Measurements from ENCODE around the gene EBPL. TPM values are rescaled to one million over a fixed set of nuclear protein-coding genes. Genes with fewer than 3 reads are reported as not detected.

The EBPL gene
- polyA plus RNA-seq, 1 of the 3 experiments (the other 2 are of a cell fraction), result 113 TPM

DNA sequence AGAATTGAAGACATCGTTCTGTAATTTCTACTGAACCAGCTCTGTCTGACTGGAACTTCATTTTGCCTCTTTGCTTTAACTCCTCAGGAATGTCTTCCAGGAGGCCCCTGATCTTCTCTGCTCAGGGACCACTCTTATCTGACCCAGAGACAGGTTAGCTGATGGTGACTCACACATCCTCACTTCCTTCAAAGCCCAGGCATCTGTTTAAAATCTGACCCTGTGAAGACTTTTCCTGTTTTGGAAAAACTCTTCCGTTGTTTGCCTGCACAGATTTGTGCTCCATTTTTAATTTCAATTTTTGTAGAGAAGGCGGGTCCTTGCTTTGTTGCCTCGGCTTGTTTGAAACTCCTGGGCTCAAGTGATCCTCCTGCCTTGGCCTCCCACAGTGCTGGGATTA is 61.3 kb downstream of the EBPL start:
- TF ChIP-seq TCF12 (IDR thresholded peaks at IDR 0.05) (peak; percentile 25; the same call in 1 of the 2 replicates), SIN3A (IDR thresholded peaks at IDR 0.05; ENCODE audit: borderline replicate concordance, low read depth, low read length) (no peak), ELF1 (IDR thresholded peaks at IDR 0.05) (no peak), GABPA (IDR thresholded peaks at IDR 0.05; ENCODE audit: low read depth) (no peak)
- Histone ChIP-seq H3K36me3 (replicated peaks in 1 of 2; ENCODE audit: control insufficient read depth in 1 of 2, insufficient read depth in 2 of 2, low read length in 1 of 2) (no peaks in the 10 kb centered on the region), H3K27me3 (ENCODE audit: insufficient read depth) (no peaks in the 10 kb centered on the region), H4K20me1 (ENCODE audit: insufficient read depth) (no peaks in the 10 kb centered on the region), H3K4me3 (ENCODE audit: low read depth in 2 of 2, low read length in 1 of 2) (no peak overlapping the region), H3K27ac (ENCODE audit: low read depth in 2 of 2, low read length in 1 of 2) (no peak overlapping the region), H3K79me2 (ENCODE audit: insufficient read depth) (no peaks in the 10 kb centered on the region), H3K4me2 (no peak overlapping the region), H3F3A (replicated peaks; ENCODE audit: insufficient read depth) (no peaks in the 10 kb centered on the region), H3K9me3 (no peaks in the 10 kb centered on the region), H2AFZ (ENCODE audit: low read depth) (no peak overlapping the region), H3K9me2 (no peaks in the 10 kb centered on the region), H3K4me1 (ENCODE audit: control insufficient read depth in 1 of 2, insufficient read depth in 2 of 2, low read depth in 1 of 2, low read length in 1 of 2) (no peaks in the 10 kb centered on the region), H3K9ac (no peak overlapping the region)
- 90% methylated on average over 4 of the region's 4 CpGs for WGBS (ENCODE audit: low lambda C conversion rate)
- no peak for DNase-seq
- ChIA-PET CTCF (interaction anchor here (0.7 to 1.6 kb wide), 5 partner anchors 11 to 322 kb away, joined by 3 to 4 read pairs (median 3); no protein-coding TSS in a partner anchor), POLR2A (interaction anchor here (0.7 to 1.2 kb wide), 2 partner anchors 45 to 714 kb away, joined by 3 read pairs; partner anchors contain the start of gene RCBTB1)

DNA sequence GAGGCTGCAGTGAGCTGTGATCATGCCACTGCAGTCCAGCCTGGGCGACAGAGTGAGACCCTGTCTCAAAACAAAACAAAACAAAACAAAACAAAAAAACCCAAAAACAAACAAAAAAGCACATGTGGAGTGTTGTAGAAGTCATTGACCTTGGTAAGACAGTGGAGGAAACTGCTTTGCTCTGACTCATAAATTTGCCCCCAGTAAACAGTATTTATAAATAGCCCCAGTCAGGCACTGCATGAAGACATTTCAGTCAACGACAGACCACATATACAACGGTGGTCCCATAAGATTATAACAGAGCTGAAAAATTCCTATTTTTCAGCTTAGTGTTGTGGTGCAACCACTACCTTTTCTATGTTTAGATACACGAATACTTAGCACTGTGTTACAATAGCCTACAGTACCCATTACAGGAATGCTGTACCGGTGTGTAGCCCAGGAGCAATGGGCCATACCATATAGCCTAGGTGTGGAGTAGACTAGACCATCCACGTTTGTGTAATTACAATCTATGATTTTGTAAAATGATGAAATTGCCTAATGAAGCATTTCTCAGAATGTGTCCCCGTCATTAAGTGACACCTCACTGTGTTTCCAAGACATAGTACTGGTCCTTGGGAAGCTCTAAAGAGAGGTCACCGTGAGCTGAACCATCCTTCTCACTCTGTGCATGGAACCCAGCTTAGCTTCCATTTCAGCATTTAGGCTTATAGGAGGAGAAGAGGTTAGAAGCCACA is 61.9 kb downstream of the EBPL start:
- H3K9me3 ChIP-seq, result no peaks in the 10 kb centered on the region
- H4K20me1 ChIP-seq (ENCODE audit: insufficient read depth), result no peaks in the 10 kb centered on the region
- ChIA-PET CTCF (interaction anchor here (0.7 to 1.6 kb wide), 5 partner anchors 11 to 323 kb away, joined by 3 to 4 read pairs (median 3); no protein-coding TSS in a partner anchor), POLR2A (interaction anchor here (0.7 to 1.2 kb wide), 2 partner anchors 44 to 715 kb away, joined by 3 read pairs; partner anchors contain the start of gene RCBTB1)
- DNase-seq, result no peak
- no peaks in the 10 kb centered on the region for H3K36me3 ChIP-seq (replicated peaks in 1 of 2; ENCODE audit: control insufficient read depth in 1 of 2, insufficient read depth in 2 of 2, low read length in 1 of 2)
- no peak for TF ChIP-seq NRF1 (IDR thresholded peaks at IDR 0.05; ENCODE audit: low read depth, low read length)
- TF ChIP-seq CHD2 (IDR thresholded peaks at IDR 0.05; ENCODE audit: low read length, partially characterized antibody), result no peak
- TF ChIP-seq, protein P1, sequence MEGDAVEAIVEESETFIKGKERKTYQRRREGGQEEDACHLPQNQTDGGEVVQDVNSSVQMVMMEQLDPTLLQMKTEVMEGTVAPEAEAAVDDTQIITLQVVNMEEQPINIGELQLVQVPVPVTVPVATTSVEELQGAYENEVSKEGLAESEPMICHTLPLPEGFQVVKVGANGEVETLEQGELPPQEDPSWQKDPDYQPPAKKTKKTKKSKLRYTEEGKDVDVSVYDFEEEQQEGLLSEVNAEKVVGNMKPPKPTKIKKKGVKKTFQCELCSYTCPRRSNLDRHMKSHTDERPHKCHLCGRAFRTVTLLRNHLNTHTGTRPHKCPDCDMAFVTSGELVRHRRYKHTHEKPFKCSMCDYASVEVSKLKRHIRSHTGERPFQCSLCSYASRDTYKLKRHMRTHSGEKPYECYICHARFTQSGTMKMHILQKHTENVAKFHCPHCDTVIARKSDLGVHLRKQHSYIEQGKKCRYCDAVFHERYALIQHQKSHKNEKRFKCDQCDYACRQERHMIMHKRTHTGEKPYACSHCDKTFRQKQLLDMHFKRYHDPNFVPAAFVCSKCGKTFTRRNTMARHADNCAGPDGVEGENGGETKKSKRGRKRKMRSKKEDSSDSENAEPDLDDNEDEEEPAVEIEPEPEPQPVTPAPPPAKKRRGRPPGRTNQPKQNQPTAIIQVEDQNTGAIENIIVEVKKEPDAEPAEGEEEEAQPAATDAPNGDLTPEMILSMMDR (IDR thresholded peaks at IDR 0.05), result no peak
- no peak for TF ChIP-seq GABPA (IDR thresholded peaks at IDR 0.05; ENCODE audit: low read depth)
- TF ChIP-seq EP300 (IDR thresholded peaks at IDR 0.05; ENCODE audit: borderline replicate concordance in 1 of 2, low read depth in 1 of 2, low read length in 1 of 2), result no peak
- TF ChIP-seq SMC3 (IDR thresholded peaks at IDR 0.05; ENCODE audit: low read depth, low read length), result no peak
- TF ChIP-seq ELF1 (IDR thresholded peaks at IDR 0.05), result no peak
- TF ChIP-seq TAF1 (IDR thresholded peaks at IDR 0.05; ENCODE audit: borderline replicate concordance, low read depth, low read length), result no peak
- no peak for TF ChIP-seq POLR2AphosphoS5 (IDR thresholded peaks at IDR 0.05; ENCODE audit: low read depth, low read length)
- TF ChIP-seq NFIC (IDR thresholded peaks at IDR 0.05; ENCODE audit: borderline replicate concordance), result no peak
- TF ChIP-seq, protein P2, sequence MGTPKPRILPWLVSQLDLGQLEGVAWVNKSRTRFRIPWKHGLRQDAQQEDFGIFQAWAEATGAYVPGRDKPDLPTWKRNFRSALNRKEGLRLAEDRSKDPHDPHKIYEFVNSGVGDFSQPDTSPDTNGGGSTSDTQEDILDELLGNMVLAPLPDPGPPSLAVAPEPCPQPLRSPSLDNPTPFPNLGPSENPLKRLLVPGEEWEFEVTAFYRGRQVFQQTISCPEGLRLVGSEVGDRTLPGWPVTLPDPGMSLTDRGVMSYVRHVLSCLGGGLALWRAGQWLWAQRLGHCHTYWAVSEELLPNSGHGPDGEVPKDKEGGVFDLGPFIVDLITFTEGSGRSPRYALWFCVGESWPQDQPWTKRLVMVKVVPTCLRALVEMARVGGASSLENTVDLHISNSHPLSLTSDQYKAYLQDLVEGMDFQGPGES (IDR thresholded peaks at IDR 0.05; ENCODE audit: low read depth, low read length), result no peak
- TF ChIP-seq TEAD4 (IDR thresholded peaks at IDR 0.05; ENCODE audit: borderline replicate concordance, insufficient read depth), result no peak
- TF ChIP-seq FOSL2 (IDR thresholded peaks at IDR 0.05; ENCODE audit: borderline replicate concordance, low read depth), result no peak
- TF ChIP-seq JUND (IDR thresholded peaks at IDR 0.05), result no peak
- no peak for TF ChIP-seq RAD21 (IDR thresholded peaks at IDR 0.05; ENCODE audit: low read length)
- TF ChIP-seq, protein P3, sequence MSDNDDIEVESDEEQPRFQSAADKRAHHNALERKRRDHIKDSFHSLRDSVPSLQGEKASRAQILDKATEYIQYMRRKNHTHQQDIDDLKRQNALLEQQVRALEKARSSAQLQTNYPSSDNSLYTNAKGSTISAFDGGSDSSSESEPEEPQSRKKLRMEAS (IDR thresholded peaks at IDR 0.05; ENCODE audit: low read depth), result no peak
- no peak for TF ChIP-seq MEF2A (IDR thresholded peaks at IDR 0.05; ENCODE audit: borderline replicate concordance, low read depth)
- TF ChIP-seq YY1 (IDR thresholded peaks at IDR 0.05; ENCODE audit: low read depth), result no peak
- 86% methylated on average over 8 of the region's 8 CpGs for WGBS (ENCODE audit: low lambda C conversion rate)
- no peaks in the 10 kb centered on the region for H3F3A ChIP-seq (replicated peaks; ENCODE audit: insufficient read depth)
- no peaks in the 10 kb centered on the region for H3K4me1 ChIP-seq (ENCODE audit: control insufficient read depth in 1 of 2, insufficient read depth in 2 of 2, low read depth in 1 of 2, low read length in 1 of 2)
- no peak overlapping the region for H3K27ac ChIP-seq (ENCODE audit: low read depth in 2 of 2, low read length in 1 of 2)
- no peak overlapping the region for H3K4me3 ChIP-seq (ENCODE audit: low read depth in 2 of 2, low read length in 1 of 2)
- no peak overlapping the region for H2AFZ ChIP-seq (ENCODE audit: low read depth)
- H3K4me2 ChIP-seq, result no peak overlapping the region
- no peaks in the 10 kb centered on the region for H3K79me2 ChIP-seq (ENCODE audit: insufficient read depth)
- H3K9ac ChIP-seq, result no peak overlapping the region
- H3K9me2 ChIP-seq, result no peaks in the 10 kb centered on the region
- H3K27me3 ChIP-seq (ENCODE audit: insufficient read depth), result no peaks in the 10 kb centered on the region

Data from SK-N-SH (cell line).